ENCODE measurements around the gene ELMO1.

The ELMO1 gene

GRCh38 chr7:36814311-36814710 lies 634.4 kb downstream of the ELMO1 start:
- DNase-seq (ENCODE audit: low read depth in 1 of 2, low spot score in 1 of 2) = no peak

GRCh38 chr7:36811807-36812206 lies 636.9 kb downstream of the ELMO1 start:
- DNase-seq (ENCODE audit: low read depth in 1 of 2, low spot score in 1 of 2) = no peak

- no peak for DNase-seq (ENCODE audit: low read depth in 1 of 2, low spot score in 1 of 2)
Observed at GRCh38 chr7:36810489-36810888, 638.2 kb downstream of the ELMO1 start.

GRCh38 chr7:36810032-36810431 lies 638.6 kb downstream of the ELMO1 start:
- DNase-seq (ENCODE audit: low read depth in 1 of 2, low spot score in 1 of 2) = no peak

- no peak for DNase-seq (ENCODE audit: low read depth in 1 of 2, low spot score in 1 of 2)
Observed at GRCh38 chr7:36809510-36809909, 639.2 kb downstream of the ELMO1 start.

GRCh38 chr7:36809086-36809485 lies 639.6 kb downstream of the ELMO1 start:
- no peak for DNase-seq (ENCODE audit: low read depth in 1 of 2, low spot score in 1 of 2)

GRCh38 chr7:36806891-36807290 lies 641.8 kb downstream of the ELMO1 start:
- no peak for DNase-seq (ENCODE audit: low read depth in 1 of 2, low spot score in 1 of 2)

Measured in stimulated activated CD4-positive, alpha-beta T cell treated with anti-CD3 and anti-CD28 coated beads, Interleukin-15, amount 100 ng/mL, for 1 hour (primary cell).